Endothelial cell of umbilical vein (primary cell): ENCODE measurements around the gene CEP128. TPM values are rescaled to one million over a fixed set of nuclear protein-coding genes. Genes with fewer than 3 reads are reported as not detected.

Experiments
- BruUV-seq: library from RNA; stranded (reverse); fragments of 400-500 nt; replicated peaks from 2 replicates; lab custom pipeline; 2021; lab: Mats Ljungman, UMichigan
- CTCF ChIA-PET: fragments of 300-600, 350-600 bp; sonication (Branson Sonifier 250); formaldehyde crosslinking; loops from one replicate; lab custom pipeline; 2021; ENCODE audit warnings: antibody characterized with exemption, inconsistent platforms; lab: Charles Lee
- POLR2A ChIA-PET: fragments of 300-600, 350-600 bp; sonication (Branson Sonifier 250); formaldehyde crosslinking; loops from one replicate; lab custom pipeline; 2021; ENCODE audit warnings: antibody characterized with exemption, inconsistent platforms; lab: Charles Lee
- DNase-seq: peaks from one replicate; pipeline ENCODE4 v3.0.0-alpha.2; 2011; ENCODE audit warnings: low read depth, low spot score
- FAIRE-seq: peaks from 2 replicates; lab custom pipeline; 2011; peaks lifted over from hg19 to GRCh38; lab: Jason Lieb, UNC
- H2AFZ ChIP-seq: 2 replicates; pipeline ENCODE4 v1.6.0; 2012; ENCODE audit warnings: low read depth, low read length, control low read depth, inconsistent platforms
- H3K27ac ChIP-seq: 2 replicates; pipeline ENCODE4 v1.5.1; 2011; ENCODE audit warnings: low read depth, mild to moderate bottlenecking, control low read depth, low read length, moderate library complexity; ENCODE audit not compliant: insufficient read depth
- H3K27me3 ChIP-seq, 2 experiments: 2 replicates each; pipeline versions ENCODE4 v1.6.0 to v1.6.1; 2011; ENCODE audit warnings: low read length in 2 of 2, mixed read lengths in 1 of 2; ENCODE audit not compliant: control insufficient read depth in 2 of 2, insufficient read depth in 2 of 2
- H3K36me3 ChIP-seq, 2 experiments: 2 replicates in 1 of 2; 3 replicates in 1 of 2; pipeline ENCODE4 v1.5.1; 2011; ENCODE audit warnings: low read length in 2 of 2, mild to moderate bottlenecking in 1 of 2, moderate library complexity in 1 of 2; ENCODE audit not compliant: control insufficient read depth in 2 of 2, insufficient read depth in 2 of 2; ENCODE audit errors: extremely low read depth in 1 of 2
- H3K4me1 ChIP-seq: 3 replicates; pipeline ENCODE4 v1.5.1; 2011; ENCODE audit warnings: mild to moderate bottlenecking, low read length; ENCODE audit not compliant: control insufficient read depth, insufficient read depth; ENCODE audit errors: extremely low read depth
- H3K4me2 ChIP-seq: 2 replicates; pipeline ENCODE4 v1.6.1; 2011; ENCODE audit warnings: low read length, control low read depth, mixed read lengths; ENCODE audit not compliant: insufficient read depth
- H3K4me3 ChIP-seq, 3 experiments: fragments of 200-600 bp in 1 of 3; sonication (generic), shearing (Covaris generic) in 1 of 3; replicated peaks in 1 of 3; 2 replicates each; pipeline ENCODE4 v1.5.1; 2011 to 2016; ENCODE audit warnings: control low read depth in 3 of 3, low read length in 3 of 3, mild to moderate bottlenecking in 2 of 3, inconsistent platforms in 1 of 3, low read depth in 1 of 3, moderate library complexity in 1 of 3; ENCODE audit not compliant: insufficient read depth in 1 of 3
- H3K79me2 ChIP-seq: 2 replicates; pipeline ENCODE4 v1.6.0; 2012; ENCODE audit warnings: low read length, inconsistent platforms; ENCODE audit not compliant: control insufficient read depth, insufficient read depth
- H3K9ac ChIP-seq: replicated peaks from 2 replicates; pipeline ENCODE3; 2011; ENCODE audit warnings: low read length, control low read depth; ENCODE audit not compliant: insufficient read depth; ENCODE audit errors: extremely low read depth
- H3K9me1 ChIP-seq: replicated peaks from 3 replicates; pipeline ENCODE4 v1.6.0; 2011; ENCODE audit warnings: mild to moderate bottlenecking, low read length; ENCODE audit not compliant: control insufficient read depth, insufficient read depth; ENCODE audit errors: extremely low read depth
- H3K9me3 ChIP-seq: replicated peaks from 2 replicates; pipeline ENCODE4 v1.5.1; 2012; ENCODE audit warnings: low read length, inconsistent platforms; ENCODE audit not compliant: control insufficient read depth, insufficient read depth
- H4K20me1 ChIP-seq: replicated peaks from 2 replicates; pipeline ENCODE3; 2011; ENCODE audit warnings: mild to moderate bottlenecking, low read length; ENCODE audit not compliant: control insufficient read depth, insufficient read depth; ENCODE audit errors: extremely low read depth
- CTCF ChIP-seq, 2 donors: IDR thresholded peaks; 1 replicate in 1 of 2; 2 replicates in 1 of 2; pipeline ENCODE4 v1.5.1; 2011; ENCODE audit warnings: low read length in 2 of 2, mild to moderate bottlenecking in 2 of 2, moderate library complexity in 2 of 2, control low read depth in 1 of 2, inconsistent platforms in 1 of 2, low read depth in 1 of 2; ENCODE audit not compliant: insufficient read depth in 1 of 2; ENCODE audit errors: extremely low read depth in 1 of 2
- EZH2 ChIP-seq: IDR thresholded peaks from 2 replicates; pipeline ENCODE4 v1.6.1; 2012; ENCODE audit warnings: borderline replicate concordance, low read depth, mild to moderate bottlenecking, moderate library complexity, low read length, inconsistent platforms; ENCODE audit not compliant: severe bottlenecking
- FOS ChIP-seq: IDR thresholded peaks from 2 replicates; pipeline ENCODE4 v1.6.1; 2011; ENCODE audit warnings: mild to moderate bottlenecking, low read length, moderate library complexity, borderline replicate concordance; ENCODE audit not compliant: insufficient read depth
- GATA2 ChIP-seq: IDR thresholded peaks from 2 replicates; pipeline ENCODE4 v1.7.0; 2011; ENCODE audit warnings: low read depth, mild to moderate bottlenecking, moderate library complexity, mixed read lengths, low read length; ENCODE audit not compliant: insufficient read length, insufficient read depth
- JUN ChIP-seq: IDR thresholded peaks from 2 replicates; pipeline ENCODE4 v1.6.1; 2011; ENCODE audit warnings: borderline replicate concordance, low read depth; ENCODE audit not compliant: insufficient read length, insufficient read depth
- MAX ChIP-seq: IDR thresholded peaks from 2 replicates; pipeline ENCODE4 v1.6.1; 2011; ENCODE audit not compliant: insufficient read depth, insufficient read length
- MYC ChIP-seq: IDR thresholded peaks from one replicate; pipeline ENCODE4 v1.6.1; 2011; ENCODE audit warnings: mild to moderate bottlenecking, low read depth, low read length
- POLR2A ChIP-seq: IDR thresholded peaks from 2 replicates; pipeline ENCODE4 v1.6.1; 2012; ENCODE audit warnings: low read depth, mild to moderate bottlenecking, control low read depth, low read length
- POLR2AphosphoS5 ChIP-seq: IDR thresholded peaks from 2 replicates; pipeline ENCODE4 v1.6.1; 2012; ENCODE audit warnings: low read depth, mild to moderate bottlenecking, control low read depth, low read length, moderate library complexity; ENCODE audit not compliant: insufficient read depth
- dilution Hi-C: fragments of 300-500 bp; cut with MboI; formaldehyde crosslinking; loops from one replicate; pipeline ENCODE4 v1.15.0; 2019; ENCODE audit warnings: low sequenced_read_pairs; ENCODE audit not compliant: extremely low pct_ligation_motif_present
- intact Hi-C: fragments of 100-400 bp; cut with micrococcal nuclease; formaldehyde crosslinking; loops from one replicate; pipeline ENCODE4 v1.10.0; 2022
- polyA plus RNA-seq, 4 experiments: library from polyadenylated mRNA; depleted of rRNA in 3 of 4; stranded (reverse) in 3 of 4; unstranded in 1 of 4; fragments of >200 nt; gene quantifications; 2 replicates each; pipeline versions ENCODE4 v1.2.1 to v1.2.3, GENCODE V29; 2011 to 2012; ENCODE audit warnings: missing spikeins in 1 of 4
- total RNA-seq: library from RNA; stranded (reverse); gene quantifications from 2 replicates; pipeline ENCODE4 v1.2.3, GENCODE V29; 2021

Gene CEP128
- total and polyA plus RNA-seq, 2 donors (not counting 3 experiments of a cell fraction or from before 2014, with no cell fraction given): 0.91 to 23.7 TPM

GRCh38 chr14:80805136-80805535 is 136.4 kb downstream of the CEP128 start:
- intact Hi-C loops: no loop called here
- H3K36me3 ChIP-seq: no peaks in the 10 kb centered on the region
- H4K20me1 ChIP-seq: no peaks in the 10 kb centered on the region
- BruUV-seq: no TSS peak
- TF ChIP-seq MAX (no peak), POLR2A (no peak), POLR2AphosphoS5 (no peak), GATA2 (no peak), JUN (no peak), MYC (no peak), EZH2 (no peak), CTCF (IDR thresholded peaks at IDR 0.05; ENCODE audit: extremely low read depth in 1 of 2, insufficient read depth in 1 of 2, low read depth in 1 of 2, low read length in 2 of 2) (no peak), FOS (no peak)
- no peak for FAIRE-seq
- dilution Hi-C loops: no loop called here
- no peak overlapping the region for H3K9ac ChIP-seq
- no peak overlapping the region for H3K4me2 ChIP-seq
- no peak overlapping the region for H3K4me3 ChIP-seq
- POLR2A ChIA-PET: no interaction called here
- H3K9me3 ChIP-seq: no peaks in the 10 kb centered on the region
- no peaks in the 10 kb centered on the region for H3K9me1 ChIP-seq
- CTCF ChIA-PET: no interaction called here
- no peaks in the 10 kb centered on the region for H3K27me3 ChIP-seq
- no peak overlapping the region for H2AFZ ChIP-seq
- no peaks in the 10 kb centered on the region for H3K4me1 ChIP-seq
- no peak overlapping the region for H3K27ac ChIP-seq
- no peak for DNase-seq
- no peaks in the 10 kb centered on the region for H3K79me2 ChIP-seq
